ENCODE data around the gene CELA2B.

The CELA2B gene

DNA sequence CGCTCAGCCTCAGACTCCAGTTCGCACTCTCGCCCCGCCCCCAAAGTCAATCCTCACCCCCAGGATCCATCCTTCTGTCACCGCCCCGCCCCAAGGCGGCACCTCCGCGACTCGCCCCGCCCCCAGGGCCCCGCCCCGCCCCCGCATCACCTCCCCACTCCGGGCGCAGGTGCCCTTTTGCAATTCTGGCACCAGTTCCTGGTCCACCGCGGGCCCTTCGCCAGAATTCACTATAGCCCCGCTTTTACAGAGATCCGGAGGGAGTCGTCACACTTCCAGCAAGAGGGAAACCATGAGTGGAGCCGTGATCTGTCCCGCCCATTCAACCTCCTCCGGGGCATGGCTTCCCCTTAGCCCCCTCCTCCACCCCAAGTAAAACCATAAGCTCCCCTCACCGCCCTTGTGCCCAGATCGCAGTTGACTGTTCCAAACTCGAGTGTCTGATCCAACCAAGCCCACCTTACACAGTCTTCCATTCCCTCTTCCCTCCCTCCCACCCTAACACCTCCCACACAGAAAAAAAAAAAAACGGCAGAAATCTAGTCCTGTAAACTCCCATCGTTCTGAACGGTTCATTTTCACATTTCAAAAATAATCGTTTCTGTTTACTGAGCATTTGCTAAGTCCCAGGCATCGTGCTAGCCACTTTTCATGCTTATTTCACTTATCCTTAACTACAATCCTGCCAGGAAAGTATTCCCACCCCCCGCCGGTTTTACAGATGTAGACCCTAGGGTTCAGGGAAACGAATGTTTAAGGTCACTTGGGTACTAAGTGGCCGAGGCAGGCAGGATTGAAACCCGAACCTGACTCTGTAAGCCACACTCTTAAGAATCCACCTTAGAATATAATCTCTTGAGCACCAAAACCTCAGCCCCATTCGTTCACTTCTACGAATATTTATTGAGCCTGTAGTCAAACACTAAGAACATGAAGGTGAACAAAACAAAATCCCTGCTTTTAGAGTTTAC, 49.4 kb downstream of the CELA2B start:
- peak; percentile 99 for DNase-seq (ENCODE audit: low read depth, low spot score)

DNA sequence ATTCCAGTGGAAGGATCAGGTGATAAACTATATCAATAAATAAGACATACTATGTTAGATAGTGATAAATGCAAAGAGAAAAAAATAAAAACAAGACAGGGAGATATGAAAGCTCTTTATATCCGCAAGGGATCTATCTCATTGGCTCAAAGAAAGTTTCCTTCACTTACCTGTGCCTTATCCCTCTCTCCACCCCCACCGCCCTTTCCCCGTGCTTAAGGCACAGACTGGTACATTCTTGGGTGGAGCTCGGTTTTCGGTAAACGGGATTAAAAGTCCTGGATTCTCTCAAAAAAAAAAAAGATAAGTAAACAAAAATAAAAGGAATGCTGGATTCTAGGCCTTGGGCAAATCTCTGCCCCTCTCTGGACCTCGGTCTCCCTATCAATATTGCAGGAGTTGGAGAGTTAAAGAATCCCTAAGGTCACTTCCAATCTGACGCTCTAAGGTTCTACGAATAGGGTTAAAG, 50.2 kb downstream of the CELA2B start:
- DNase-seq (ENCODE audit: low read depth, low spot score) = no peak

DNA sequence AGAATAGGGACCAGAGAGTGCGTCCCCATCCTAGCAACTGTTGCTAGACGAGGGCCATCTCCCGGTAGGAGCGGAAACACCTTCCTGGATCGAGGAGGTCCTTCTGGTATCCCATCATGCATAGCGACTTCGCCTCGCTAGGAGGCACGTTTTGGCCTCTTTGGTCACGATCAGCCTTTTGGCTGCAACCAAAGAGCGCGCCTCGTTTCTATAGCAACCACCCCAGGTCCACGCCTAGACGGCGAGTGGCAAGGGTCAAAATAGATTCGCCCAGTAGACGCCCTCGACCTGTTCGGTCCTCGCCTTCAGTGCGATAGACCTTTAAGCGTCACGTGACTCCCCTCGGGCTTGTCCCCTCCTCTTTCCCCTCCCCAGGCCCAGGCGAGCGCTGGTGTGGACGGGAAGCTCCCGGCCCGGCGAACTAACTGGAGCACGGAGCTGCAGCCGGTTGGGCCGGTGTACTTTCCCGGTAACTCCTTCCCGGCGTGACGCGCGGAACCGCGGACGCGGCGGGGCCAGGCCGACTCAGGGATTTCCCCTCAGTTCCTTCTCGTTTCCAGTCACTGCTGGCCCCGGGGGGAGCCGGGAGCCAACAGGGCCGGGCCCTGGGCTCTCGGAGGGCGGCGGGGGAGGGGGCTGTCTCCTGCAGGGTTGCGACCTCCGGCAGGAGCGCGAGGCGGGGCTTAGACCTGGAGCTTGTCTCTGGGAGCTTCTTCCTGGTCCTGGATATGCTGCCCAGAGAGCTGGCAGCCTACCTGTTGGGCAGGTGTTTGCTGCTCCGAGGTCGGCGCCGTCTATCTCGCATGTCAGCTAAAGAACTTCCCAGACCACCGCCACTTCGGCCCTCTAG, 50.8 kb downstream of the CELA2B start, which contains the start of gene DNAJC16:
Gene DNAJC16 (plus strand): TSS at position 359 of the 850 bp plus-strand sequence. CDS start 2,258 bp downstream, outside the sequence.
- DNase-seq (ENCODE audit: low read depth, low spot score) = peak; percentile 92

DNA sequence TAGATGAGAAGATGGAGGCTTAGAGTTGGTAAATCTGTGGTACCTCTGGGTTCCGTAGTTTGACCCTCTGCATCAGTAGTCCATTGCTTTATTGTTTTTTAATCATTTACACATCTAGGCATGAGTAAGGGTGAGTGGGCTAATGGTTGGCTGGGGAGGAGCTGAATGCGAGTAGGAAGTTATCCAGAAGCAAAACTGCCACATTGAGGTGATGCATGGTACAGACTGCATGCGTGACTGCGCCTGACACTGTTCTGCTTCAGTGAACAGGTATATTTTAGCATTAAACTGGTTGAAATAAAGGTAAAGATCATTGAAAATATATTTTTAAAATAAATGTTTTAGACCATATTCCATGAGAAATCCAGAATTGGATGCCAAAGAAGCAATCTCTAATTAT, 55.1 kb downstream of the CELA2B start:
- DNase-seq (ENCODE audit: low read depth, low spot score) = no peak

DNA sequence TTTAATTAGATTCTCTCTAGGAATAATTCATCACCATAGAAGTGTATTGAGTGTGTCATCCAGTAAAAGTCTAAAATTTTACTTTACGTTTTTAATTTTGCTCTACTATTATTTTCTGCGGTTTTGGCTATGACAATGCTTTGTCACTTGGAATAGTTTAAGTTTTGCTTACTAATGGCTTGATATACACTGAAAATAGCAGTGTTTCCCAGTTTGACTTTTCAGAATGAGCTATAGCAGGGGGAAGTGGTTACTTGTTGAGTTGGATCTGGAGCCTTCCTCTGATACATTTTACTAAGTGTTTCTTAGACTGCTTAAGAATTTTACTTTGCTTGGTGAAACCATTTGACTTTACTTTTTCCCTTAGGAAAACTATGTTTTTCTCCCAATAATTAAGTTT, 55.8 kb downstream of the CELA2B start:
- no peak for DNase-seq (ENCODE audit: low read depth, low spot score)

DNA sequence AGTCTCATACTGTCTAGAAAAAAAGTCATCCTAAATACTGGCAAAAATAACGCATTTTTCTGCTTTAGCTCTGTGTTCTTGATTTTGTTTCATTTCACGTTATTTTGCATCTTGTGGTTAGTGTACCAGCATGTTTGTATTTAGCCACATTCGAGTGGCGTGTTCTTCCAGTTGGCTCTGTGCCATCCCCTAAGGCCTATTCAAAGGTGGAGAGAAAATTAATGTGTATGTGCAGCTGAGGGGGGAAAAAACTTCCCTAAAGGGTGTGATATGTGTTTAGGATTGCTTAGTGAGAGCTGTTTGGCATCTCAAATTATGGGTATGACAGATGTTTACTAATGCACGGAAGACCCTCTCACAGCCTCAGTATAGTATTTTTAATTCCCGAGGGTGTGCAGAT, 62.9 kb downstream of the CELA2B start:
- no peak for DNase-seq (ENCODE audit: low read depth, low spot score)

DNA sequence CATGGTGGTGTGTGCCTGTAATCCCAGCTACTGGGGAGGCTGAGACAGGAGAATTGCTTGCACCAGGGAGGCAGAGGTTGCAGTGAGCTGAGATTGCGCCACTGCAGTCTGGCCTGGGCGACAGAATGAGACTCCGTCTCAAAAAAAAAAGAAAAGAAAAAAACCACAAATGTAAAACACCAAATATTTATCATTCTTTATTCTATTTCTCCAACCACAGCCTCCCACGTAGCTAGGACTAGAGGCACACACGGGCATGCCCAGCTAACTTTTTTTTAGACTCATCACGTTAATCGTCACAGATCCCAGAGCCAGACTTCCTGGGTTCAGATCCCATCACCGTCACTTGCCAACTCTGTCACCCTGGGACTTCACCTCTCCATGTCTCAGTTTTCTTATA, 64.3 kb downstream of the CELA2B start:
- no peak for DNase-seq (ENCODE audit: low read depth, low spot score)

Data from activated naive CD8-positive, alpha-beta T cell treated with anti-CD3 and anti-CD28 coated beads, Interleukin-2, amount 50 U/mL, for 16 hours (primary cell).